Measurements from ENCODE around the gene ACSL1. TPM values are rescaled to one million over a fixed set of nuclear protein-coding genes. Genes with fewer than 3 reads are reported as not detected.
"Not testable (repeated sequence)": the region's sequence is repeated elsewhere in the genome, so short reads cannot be mapped to it uniquely, and the experiment has no call there.

Gene ACSL1
- total and polyA plus RNA-seq, 9 of the 15 experiments (the other 6 are each of a cell fraction or from before 2014, with no cell fraction given): 6.7 to 24.1 (median 15.0) TPM

- H3K9ac ChIP-seq (ENCODE audit: insufficient read depth in 1 of 2, low read depth in 2 of 2, low read length in 2 of 2); H2AFZ ChIP-seq (ENCODE audit: low read depth, low read length); FAIRE-seq; H3K9me1 ChIP-seq (ENCODE audit: control insufficient read depth, insufficient read depth, low read length); H3K9me3 ChIP-seq (replicated peaks; ENCODE audit: control insufficient read depth, insufficient read depth, low read depth, low read length); H3K79me2 ChIP-seq (ENCODE audit: control insufficient read depth, insufficient read depth, low read length); H4K20me1 ChIP-seq (replicated peaks; ENCODE audit: control insufficient read depth, insufficient read depth, low read length); DNase-seq (ENCODE audit: extremely low read depth in 1 of 4, low spot score in 3 of 4); H3K27me3 ChIP-seq (ENCODE audit: control insufficient read depth in 2 of 2, insufficient read depth in 2 of 2, low read length in 2 of 2); H3K4me3 ChIP-seq; CTCF ChIA-PET (ENCODE audit: low intra/inter-chr PET ratio); H3K36me3 ChIP-seq (ENCODE audit: control insufficient read depth, insufficient read depth, low read length); H3K4me1 ChIP-seq (replicated peaks in 1 of 2; ENCODE audit: control insufficient read depth in 2 of 2, insufficient read depth in 2 of 2, low read length in 2 of 2); H3K4me2 ChIP-seq (ENCODE audit: insufficient read depth, low read length); intact Hi-C loops (cut with micrococcal nuclease); ATAC-seq; BruUV-seq (replicated peaks); H3K27ac ChIP-seq (ENCODE audit: extremely low read depth, low read depth, low read length): not testable (repeated sequence)
- in situ Hi-C loops (cut with MboI): loop anchor here (10.0 kb wide), 1 partner anchor 233 kb away; no protein-coding TSS in a partner anchor
- POLR2A ChIA-PET: interaction anchor here (1.2 kb wide), 1 partner anchor 10 kb away, joined by 4 read pairs; no protein-coding TSS in a partner anchor
- 64% methylated on average over 1 of the region's 1 CpG for WGBS (ENCODE audit: insufficient coverage, low coverage, missing lambda C conversion rate)
Observed at GRCh38 chr4:184741651-184742050, 84.1 kb downstream of the ACSL1 start.

GRCh38 chr4:184740980-184741391 lies 84.8 kb downstream of the ACSL1 start:
- H2AFZ ChIP-seq (ENCODE audit: low read depth, low read length): no peak overlapping the region
- no peak overlapping the region for H3K9ac ChIP-seq (ENCODE audit: insufficient read depth in 1 of 2, low read depth in 2 of 2, low read length in 2 of 2)
- FAIRE-seq (no peak), ATAC-seq (no peak), DNase-seq (ENCODE audit: extremely low read depth in 1 of 4, low spot score in 3 of 4) (no peak)
- no TSS peak for BruUV-seq (replicated peaks)
- no peaks in the 10 kb centered on the region for H3K36me3 ChIP-seq (ENCODE audit: control insufficient read depth, insufficient read depth, low read length)
- 75% methylated on average over 18 of the region's 20 CpGs for WGBS (ENCODE audit: insufficient coverage, low coverage, missing lambda C conversion rate)
- H3K27ac ChIP-seq (ENCODE audit: extremely low read depth, low read depth, low read length): no peak overlapping the region
- POLR2A ChIA-PET: no interaction called here
- H3K27me3 ChIP-seq (ENCODE audit: control insufficient read depth in 2 of 2, insufficient read depth in 2 of 2, low read length in 2 of 2): no peaks in the 10 kb centered on the region
- intact Hi-C loops (cut with micrococcal nuclease) (no loop called here), in situ Hi-C loops (cut with MboI) (loop anchor here (10.0 kb wide), 1 partner anchor 234 kb away; no protein-coding TSS in a partner anchor)
- H3K9me1 ChIP-seq (ENCODE audit: control insufficient read depth, insufficient read depth, low read length): no peaks in the 10 kb centered on the region
- H4K20me1 ChIP-seq (replicated peaks; ENCODE audit: control insufficient read depth, insufficient read depth, low read length): no peaks in the 10 kb centered on the region
- H3K79me2 ChIP-seq (ENCODE audit: control insufficient read depth, insufficient read depth, low read length): no peaks in the 10 kb centered on the region
- H3K4me2 ChIP-seq (ENCODE audit: insufficient read depth, low read length): no peak overlapping the region
- CTCF ChIA-PET (ENCODE audit: low intra/inter-chr PET ratio): no interaction called here
- peaks cover 2 to 4% of the 10 kb centered on the region in 2 experiments; a peak in 3 of 5 replicates for H3K4me1 ChIP-seq (replicated peaks in 1 of 2; ENCODE audit: control insufficient read depth in 2 of 2, insufficient read depth in 2 of 2, low read length in 2 of 2)
- H3K4me3 ChIP-seq: no peak overlapping the region
- H3K9me3 ChIP-seq (replicated peaks; ENCODE audit: control insufficient read depth, insufficient read depth, low read depth, low read length): peaks cover 2% of the 10 kb centered on the region; the same call in 1 of the 2 replicates
- TF ChIP-seq SMARCA4 (IDR thresholded peaks at IDR 0.05) (no peak), HNRNPLL (IDR thresholded peaks at IDR 0.05; ENCODE audit: low read depth, low read length, poor library complexity, severe bottlenecking) (no peak), NR2C2 (CRISPR knock-in tag; IDR thresholded peaks at IDR 0.05) (no peak), NR2C2 (tag; IDR thresholded peaks at IDR 0.05) (no peak), ZNF197 (CRISPR knock-in tag; IDR thresholded peaks at IDR 0.05; ENCODE audit: low read depth) (no peak), KDM4B (IDR thresholded peaks at IDR 0.05; ENCODE audit: borderline replicate concordance in 2 of 2, low read depth in 1 of 2) (no peak), HCFC1 (IDR thresholded peaks at IDR 0.05; ENCODE audit: low read depth, low read length) (no peak), KAT7 (CRISPR knock-in tag; IDR thresholded peaks at IDR 0.05; ENCODE audit: borderline replicate concordance) (no peak), GABPA (tag; conservative IDR thresholded peaks at IDR 0.05; ENCODE audit: low read depth) (no peak), HMGXB4 (CRISPR knock-in tag; IDR thresholded peaks at IDR 0.05) (no peak), MED1 (CRISPR knock-in tag; IDR thresholded peaks at IDR 0.05; ENCODE audit: borderline replicate concordance) (no peak), ETS2 (tag; IDR thresholded peaks at IDR 0.05; ENCODE audit: borderline replicate concordance, poor library complexity, severe bottlenecking) (no peak), HMGN3 (IDR thresholded peaks at IDR 0.05; ENCODE audit: borderline replicate concordance, extremely low read depth, insufficient read length, low read depth, low read length) (no peak), CBX1 (IDR thresholded peaks at IDR 0.05; ENCODE audit: low read depth) (peak; percentile 35; the same call in 1 of the 2 replicates), CBX5 (IDR thresholded peaks at IDR 0.05; ENCODE audit: borderline replicate concordance, low read depth) (peak; percentile 75; the same call in 1 of the 2 replicates)

All from K562 (cell line).